Lower lobe of right lung (tissue), 2 donors: ENCODE data around the gene SHC3. TPM values are rescaled to one million over a fixed set of nuclear protein-coding genes. Genes with fewer than 3 reads are reported as not detected.

Source experiments
- ATAC-seq, 2 donors: fragments of 200-7000 bp; cut with Tn5 transposase; one replicate each; pipeline ENCODE4 v1.9.1; 2020 to 2022; ENCODE audit warnings: mild to moderate bottlenecking in 2 of 2, moderate library complexity in 2 of 2
- DNase-seq: peaks from one replicate; pipeline ENCODE4 v3.0.0-alpha.2; 2020
- H3K27ac ChIP-seq: fragments of 200-600 bp; one replicate; pipeline ENCODE4 v1.8.0; 2022
- H3K27me3 ChIP-seq: fragments of 200-600 bp; one replicate; pipeline ENCODE4 v1.8.0; 2022; ENCODE audit warnings: low read depth
- H3K36me3 ChIP-seq: fragments of 200-600 bp; one replicate; pipeline ENCODE4 v1.8.0; 2022; ENCODE audit warnings: mild to moderate bottlenecking
- H3K4me1 ChIP-seq: fragments of 200-600 bp; one replicate; pipeline ENCODE4 v1.8.0; 2022
- H3K4me3 ChIP-seq: fragments of 200-600 bp; one replicate; pipeline ENCODE4 v1.8.0; 2022; ENCODE audit warnings: mild to moderate bottlenecking
- H3K9me3 ChIP-seq: fragments of 200-600 bp; one replicate; pipeline ENCODE4 v1.8.0; 2022
- CTCF ChIP-seq: fragments of 200-600 bp; IDR thresholded peaks from one replicate; pipeline ENCODE4 v1.8.0; 2022; ENCODE audit warnings: antibody characterized with exemption, mild to moderate bottlenecking
- intact Hi-C: fragments of 100-400 bp; cut with DNase I; formaldehyde crosslinking; loops from one replicate; pipeline ENCODE4 v1.11.0; 2022
- total RNA-seq: library from RNA; stranded (reverse); fragmentation: NEBNext Ultra II Directional; extraction: Animal tissue kit (Norgen Biotek cat#: 25700); gene quantifications from one replicate; pipeline ENCODE4 v1.2.1, GENCODE V29; 2021
- donor health status: DM: no; HTN: yes; CAD: no; lungs with severe emphysema.

SHC3 gene
- total RNA-seq, 1 donor from 2014 or later: 13.2 TPM

GRCh38 chr9:89093201-89093975 is 85.2 kb downstream of the SHC3 start:
- Histone ChIP-seq H3K4me1 (no peaks in the 10 kb centered on the region), H3K27me3 (no peaks in the 10 kb centered on the region)
- no peak for ATAC-seq

GRCh38 chr9:89089176-89089575 is 89.4 kb downstream of the SHC3 start:
- Histone ChIP-seq H3K4me1 (no peaks in the 10 kb centered on the region), H3K36me3 (no peaks in the 10 kb centered on the region), H3K27ac (no peak overlapping the region), H3K9me3 (no peaks in the 10 kb centered on the region), H3K4me3 (no peak overlapping the region), H3K27me3 (no peaks in the 10 kb centered on the region)
- no peak for TF ChIP-seq CTCF
- no peak for ATAC-seq
- no peak for DNase-seq
- intact Hi-C loops: no loop called here

More at GRCh38 chr9:89093201-89093975, 85.2 kb downstream of the SHC3 start:
- Histone ChIP-seq H3K9me3 (no peaks in the 10 kb centered on the region), H3K27ac (no peak overlapping the region), H3K4me3 (no peak overlapping the region), H3K36me3 (no peaks in the 10 kb centered on the region)
- TF ChIP-seq CTCF: no peak
- no peak for DNase-seq
- intact Hi-C loops: no loop called here

- Histone ChIP-seq H3K4me1 (no peaks in the 10 kb centered on the region), H3K4me3 (no peak overlapping the region), H3K27me3 (no peaks in the 10 kb centered on the region), H3K36me3 (no peaks in the 10 kb centered on the region), H3K27ac (no peak overlapping the region), H3K9me3 (no peaks in the 10 kb centered on the region)
- intact Hi-C loops: no loop called here
- ATAC-seq: no peak
- no peak for TF ChIP-seq CTCF
- no peak for DNase-seq
These were observed 95.0 kb downstream of the SHC3 start for GRCh38 chr9:89083626-89084025.

- DNase-seq: no peak
- Histone ChIP-seq H3K9me3 (no peaks in the 10 kb centered on the region), H3K27ac (peak overlapping the region; percentile 14), H3K27me3 (no peaks in the 10 kb centered on the region), H3K36me3 (no peaks in the 10 kb centered on the region), H3K4me1 (no peaks in the 10 kb centered on the region), H3K4me3 (no peak overlapping the region)
- intact Hi-C loops: no loop called here
- ATAC-seq: peak in 1 of 2 donors; percentile 30
- TF ChIP-seq CTCF: no peak
These were observed 98.4 kb downstream of the SHC3 start for GRCh38 chr9:89080193-89080592.

GRCh38 chr9:89079391-89079790 is 99.2 kb downstream of the SHC3 start:
- DNase-seq: no peak
- H3K27me3 ChIP-seq: no peaks in the 10 kb centered on the region
- H3K4me3 ChIP-seq: no peak overlapping the region
- ATAC-seq: no peak
- H3K27ac ChIP-seq: peak overlapping the region; percentile 14
- no peaks in the 10 kb centered on the region for H3K9me3 ChIP-seq
- TF ChIP-seq CTCF: no peak
- H3K36me3 ChIP-seq: no peaks in the 10 kb centered on the region
- H3K4me1 ChIP-seq: no peaks in the 10 kb centered on the region
- intact Hi-C loops: no loop called here
